ENCODE data around the gene TXNRD3. TPM values are rescaled to one million over a fixed set of nuclear protein-coding genes. Genes with fewer than 3 reads are reported as not detected.

The TXNRD3 gene
- total and polyA plus RNA-seq, 12 donors = 6.8 to 20.8 (median 10.6) TPM

GRCh38 chr3:126573492-126574117, 81.3 kb downstream of the TXNRD3 start:
- Histone ChIP-seq H3K27ac (no peak overlapping the region), H3K27me3 (no peaks in the 10 kb centered on the region), H3K4me1 (replicated peaks in 1 of 2) (no peaks in the 10 kb centered on the region), H3K36me3 (replicated peaks in 1 of 2) (no peaks in the 10 kb centered on the region), H3K4me3 (no peak overlapping the region), H3K9me3 (replicated peaks in 1 of 3) (no peaks in the 10 kb centered on the region)
- WGBS, 4 donors = 82 to 91% (median 89%) methylated on average over 15 of the region's 15 CpGs
- DNase-seq = no peak
- intact Hi-C loops (cut with DNase I) = no loop called here
- TF ChIP-seq CTCF (IDR thresholded peaks at IDR 0.05) = no peak
- no peak for TF ChIP-seq POLR2A (IDR thresholded peaks at IDR 0.05)

DNA sequence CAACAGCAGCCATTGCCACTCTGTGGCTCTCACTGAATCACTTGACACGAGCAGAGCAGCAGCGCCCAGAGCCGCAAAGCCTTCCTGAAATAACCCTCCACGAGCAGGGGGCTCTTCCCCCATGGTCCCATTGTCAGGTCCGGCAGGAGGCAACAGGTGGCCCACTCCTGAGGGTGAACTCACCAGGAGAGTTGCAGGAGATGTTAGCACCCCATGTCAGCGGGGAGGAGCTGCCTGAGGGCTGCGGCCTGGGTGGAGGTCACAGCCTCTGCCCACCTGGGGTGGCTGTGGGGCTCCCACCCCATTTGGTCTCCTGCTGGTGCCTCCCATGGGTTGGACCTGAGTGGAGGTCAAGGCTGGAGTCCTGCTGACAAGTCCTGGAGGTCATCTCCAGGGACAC, 83.8 kb downstream of the TXNRD3 start:
- Histone ChIP-seq H3K4me3 (no peak overlapping the region), H3K9me3 (replicated peaks in 1 of 3) (no peaks in the 10 kb centered on the region), H3K4me1 (replicated peaks in 1 of 2) (no peaks in the 10 kb centered on the region), H3K27ac (no peak overlapping the region), H3K36me3 (replicated peaks in 1 of 2) (no peaks in the 10 kb centered on the region), H3K27me3 (no peaks in the 10 kb centered on the region)
- no peak for DNase-seq
- 81 to 95% (median 90%) methylated on average over 3 to 7 of the region's 7 CpGs for WGBS, 4 donors
- intact Hi-C loops (cut with DNase I) = no loop called here
- no peak for TF ChIP-seq CTCF (IDR thresholded peaks at IDR 0.05)
- TF ChIP-seq POLR2A (IDR thresholded peaks at IDR 0.05) = no peak

DNA sequence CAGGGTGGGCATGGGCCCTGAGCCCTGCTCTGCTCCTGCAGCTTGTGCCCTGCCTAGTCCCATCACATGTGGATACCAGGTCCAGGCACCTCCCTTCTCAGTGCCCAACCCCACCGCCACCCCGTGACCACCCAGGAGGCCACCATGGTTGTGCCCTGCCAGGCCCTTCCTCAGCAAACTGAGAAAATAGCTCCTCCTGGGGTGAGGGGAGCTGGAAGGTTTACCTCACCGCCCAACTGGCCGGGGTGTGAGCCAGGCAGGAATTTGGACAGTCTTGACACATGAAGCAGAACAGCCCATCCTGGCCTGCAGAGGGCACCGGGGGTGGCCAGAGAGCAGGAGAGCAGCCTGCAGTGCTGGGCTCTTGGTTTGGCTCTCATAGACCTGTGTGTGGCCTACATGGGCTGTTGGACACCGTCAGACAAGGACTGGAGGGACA, 84.8 kb downstream of the TXNRD3 start:
- H3K4me3 ChIP-seq = no peak overlapping the region
- intact Hi-C loops (cut with DNase I) = no loop called here
- no peaks in the 10 kb centered on the region for H3K4me1 ChIP-seq (replicated peaks in 1 of 2)
- no peak for TF ChIP-seq POLR2A (IDR thresholded peaks at IDR 0.05)
- no peak for TF ChIP-seq CTCF (IDR thresholded peaks at IDR 0.05)
- DNase-seq = no peak
- no peaks in the 10 kb centered on the region for H3K27me3 ChIP-seq
- no peaks in the 10 kb centered on the region for H3K36me3 ChIP-seq (replicated peaks in 1 of 2)
- WGBS, 4 donors = 72 to 86% (median 77%) methylated on average over 5 to 6 of the region's 6 CpGs
- H3K9me3 ChIP-seq (replicated peaks in 1 of 3) = peaks cover 0 to 3% (median 0%) of the 10 kb centered on the region in 3 donors
- H3K27ac ChIP-seq = no peak overlapping the region

- no peak overlapping the region for H3K4me3 ChIP-seq
- no peak for DNase-seq
- intact Hi-C loops (cut with DNase I) = no loop called here
- TF ChIP-seq CTCF (IDR thresholded peaks at IDR 0.05) (no peak), POLR2A (IDR thresholded peaks at IDR 0.05) (no peak)
- H3K27ac ChIP-seq = no peak overlapping the region
- 83 to 88% (median 87%) methylated on average over 6 to 9 of the region's 9 CpGs for WGBS, 4 donors
- H3K36me3 ChIP-seq (replicated peaks in 1 of 2) = no peaks in the 10 kb centered on the region
- no peaks in the 10 kb centered on the region for H3K27me3 ChIP-seq
- no peaks in the 10 kb centered on the region for H3K4me1 ChIP-seq (replicated peaks in 1 of 2)
- H3K9me3 ChIP-seq (replicated peaks in 1 of 3) = peaks cover 0 to 3% (median 0%) of the 10 kb centered on the region in 3 donors
Observed at GRCh38 chr3:126569390-126569975, 85.4 kb downstream of the TXNRD3 start.

All from adrenal gland (tissue), 12 donors.